GM12878 (cell line): ENCODE results near the gene THADA.

Experiments
- CEBPB ChIP-seq, 2 experiments: fragments of 150-350 bp in 1 of 2; IDR thresholded peaks; 2 replicates each; pipeline ENCODE4 v1.6.1; 2012 to 2014; ENCODE audit warnings: low read depth in 2 of 2, low read length in 2 of 2, borderline replicate concordance in 1 of 2, inconsistent platforms in 1 of 2
- HCFC1 ChIP-seq: fragments of 150-350 bp; IDR thresholded peaks from 2 replicates; pipeline ENCODE4 v1.6.1; 2014; ENCODE audit warnings: low read length
- POLR2AphosphoS2 ChIP-seq: IDR thresholded peaks from 2 replicates; pipeline ENCODE4 v1.6.1; 2011; ENCODE audit warnings: low read depth, mild to moderate bottlenecking, low read length, improper control_type of control experiment, moderate library complexity
- POLR2AphosphoS5 ChIP-seq: IDR thresholded peaks from 2 replicates; pipeline ENCODE4 v1.6.1; 2011; ENCODE audit warnings: mild to moderate bottlenecking, low read length, inconsistent platforms
- SIN3A ChIP-seq: IDR thresholded peaks from 2 replicates; pipeline ENCODE4 v1.6.1; 2012; ENCODE audit warnings: low read depth, low read length, improper control_type of control experiment
- SUZ12 ChIP-seq: fragments of 200-600 bp; sonication (generic); IDR thresholded peaks from one replicate; pipeline ENCODE4 v1.6.1; 2018; ENCODE audit warnings: antibody characterized with exemption, mild to moderate bottlenecking; ENCODE audit not compliant: unreplicated experiment
- TF ChIP-seq, protein P1 (sequence below): IDR thresholded peaks from 2 replicates; pipeline ENCODE4 v1.6.1; 2011; ENCODE audit warnings: borderline replicate concordance, low read depth, mild to moderate bottlenecking, moderate library complexity, mixed read lengths, low read length; ENCODE audit not compliant: insufficient read depth; ENCODE audit errors: extremely low read length
- TF ChIP-seq, protein P2 (sequence below), 3 experiments: IDR thresholded peaks in 2 of 3; conservative IDR thresholded peaks in 1 of 3; 2 replicates each; pipeline ENCODE4 v1.5.1; 2011; ENCODE audit warnings: low read depth in 3 of 3, low read length in 3 of 3, mild to moderate bottlenecking in 3 of 3, control low read depth in 2 of 3, moderate library complexity in 2 of 3, inconsistent platforms in 1 of 3, mixed read lengths in 1 of 3; ENCODE audit not compliant: control insufficient read depth in 2 of 3, insufficient read depth in 1 of 3; ENCODE audit errors: extremely low read depth in 1 of 3

DNA sequence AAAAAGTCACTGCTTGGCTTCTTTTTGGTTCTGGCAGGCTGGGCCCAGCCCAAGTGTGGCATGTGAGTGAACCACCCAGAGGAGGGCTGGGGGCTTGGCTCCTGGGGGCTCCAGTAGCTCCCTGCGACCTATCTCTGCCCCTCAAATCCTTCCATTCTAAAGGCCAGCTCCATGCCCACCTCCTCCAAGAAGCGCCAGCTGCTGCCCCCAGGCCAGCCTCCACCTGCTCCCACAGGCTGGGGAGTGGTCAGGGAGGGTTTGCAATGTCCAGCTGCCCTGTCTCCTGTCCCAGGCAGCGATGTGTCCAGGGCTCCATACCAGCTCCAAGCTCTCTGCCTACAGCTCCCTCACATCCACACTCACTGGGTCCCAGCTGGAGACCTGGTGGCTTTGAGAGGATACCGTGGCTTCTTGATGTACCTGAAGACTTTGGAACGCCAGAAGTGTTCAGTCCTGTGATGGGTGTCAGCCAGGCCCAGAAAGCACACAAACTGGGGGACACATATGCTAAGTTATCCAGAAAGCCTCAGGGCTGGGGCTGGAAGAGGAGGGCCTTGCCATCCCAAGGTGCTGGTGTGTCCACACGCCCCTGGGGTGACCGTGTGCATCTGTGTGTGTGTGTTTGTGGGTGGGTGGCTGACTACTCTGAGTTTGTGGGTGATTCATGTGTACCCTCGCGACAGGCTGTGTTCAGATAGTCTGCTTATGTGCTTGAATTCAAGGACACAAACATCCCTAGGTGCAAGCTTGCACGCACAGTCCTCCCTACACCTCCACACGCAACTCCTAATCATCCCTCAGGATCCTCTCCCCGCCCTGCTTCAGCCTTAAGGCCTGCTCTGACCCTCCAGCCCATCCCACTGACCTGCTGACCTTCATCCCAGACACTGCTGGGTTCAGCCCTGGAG, 402.8 kb downstream of the THADA start:
- TF ChIP-seq POLR2AphosphoS5 (no peak), POLR2AphosphoS2 (no peak), HCFC1 (no peak), SIN3A (no peak), SUZ12 (no peak), CEBPB (IDR thresholded peaks at IDR 0.05; ENCODE audit: borderline replicate concordance in 1 of 2, low read depth in 2 of 2, low read length in 2 of 2) (no peak)
- TF ChIP-seq, protein P1, sequence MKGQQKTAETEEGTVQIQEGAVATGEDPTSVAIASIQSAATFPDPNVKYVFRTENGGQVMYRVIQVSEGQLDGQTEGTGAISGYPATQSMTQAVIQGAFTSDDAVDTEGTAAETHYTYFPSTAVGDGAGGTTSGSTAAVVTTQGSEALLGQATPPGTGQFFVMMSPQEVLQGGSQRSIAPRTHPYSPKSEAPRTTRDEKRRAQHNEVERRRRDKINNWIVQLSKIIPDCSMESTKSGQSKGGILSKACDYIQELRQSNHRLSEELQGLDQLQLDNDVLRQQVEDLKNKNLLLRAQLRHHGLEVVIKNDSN: no peak
- TF ChIP-seq, protein P2, sequence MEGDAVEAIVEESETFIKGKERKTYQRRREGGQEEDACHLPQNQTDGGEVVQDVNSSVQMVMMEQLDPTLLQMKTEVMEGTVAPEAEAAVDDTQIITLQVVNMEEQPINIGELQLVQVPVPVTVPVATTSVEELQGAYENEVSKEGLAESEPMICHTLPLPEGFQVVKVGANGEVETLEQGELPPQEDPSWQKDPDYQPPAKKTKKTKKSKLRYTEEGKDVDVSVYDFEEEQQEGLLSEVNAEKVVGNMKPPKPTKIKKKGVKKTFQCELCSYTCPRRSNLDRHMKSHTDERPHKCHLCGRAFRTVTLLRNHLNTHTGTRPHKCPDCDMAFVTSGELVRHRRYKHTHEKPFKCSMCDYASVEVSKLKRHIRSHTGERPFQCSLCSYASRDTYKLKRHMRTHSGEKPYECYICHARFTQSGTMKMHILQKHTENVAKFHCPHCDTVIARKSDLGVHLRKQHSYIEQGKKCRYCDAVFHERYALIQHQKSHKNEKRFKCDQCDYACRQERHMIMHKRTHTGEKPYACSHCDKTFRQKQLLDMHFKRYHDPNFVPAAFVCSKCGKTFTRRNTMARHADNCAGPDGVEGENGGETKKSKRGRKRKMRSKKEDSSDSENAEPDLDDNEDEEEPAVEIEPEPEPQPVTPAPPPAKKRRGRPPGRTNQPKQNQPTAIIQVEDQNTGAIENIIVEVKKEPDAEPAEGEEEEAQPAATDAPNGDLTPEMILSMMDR (IDR thresholded peaks at IDR 0.05 in 2 of 3, conservative IDR thresholded peaks at IDR 0.05 in 1 of 3; ENCODE audit: control insufficient read depth in 2 of 3, extremely low read depth in 1 of 3, insufficient read depth in 1 of 3, low read depth in 3 of 3, low read length in 3 of 3): no peak
